B cell (primary cell): ENCODE measurements around the gene TTC28. TPM values are rescaled to one million over a fixed set of nuclear protein-coding genes. Genes with fewer than 3 reads are reported as not detected.

ENCODE experiments used
- ATAC-seq: fragments of 200-7000 bp; cut with Tn5 transposase; one replicate; pipeline ENCODE4 v1.10.0; 2021; ENCODE audit warnings: low read depth, mild to moderate bottlenecking, moderate number of reproducible peaks, moderate library complexity
- CTCF ChIA-PET: fragments of 350-600 bp; sonication (Branson Sonifier 250); formaldehyde crosslinking; loops from one replicate; lab custom pipeline; 2021; ENCODE audit warnings: antibody characterized with exemption, inconsistent platforms; lab: Charles Lee
- POLR2A ChIA-PET: fragments of 350-600 bp; sonication (Branson Sonifier 250); formaldehyde crosslinking; loops from one replicate; lab custom pipeline; 2021; ENCODE audit warnings: antibody characterized with exemption; lab: Charles Lee
- DNase-seq: peaks from one replicate; pipeline ENCODE4 v3.0.0; 2013
- H2AFZ ChIP-seq: 2 replicates; pipeline ENCODE4 v1.6.1; 2012; ENCODE audit warnings: mild to moderate bottlenecking, low read depth, low read length; ENCODE audit not compliant: insufficient read depth, poor library complexity, severe bottlenecking
- H3K27ac ChIP-seq, 2 donors: 1 replicate in 1 of 2; 2 replicates in 1 of 2; pipeline ENCODE4 v1.5.1; 2012 to 2013; ENCODE audit warnings: low read length in 2 of 2, mild to moderate bottlenecking in 2 of 2, moderate library complexity in 1 of 2
- H3K27me3 ChIP-seq, 4 experiments: fragments of 200-600 bp in 1 of 4; sonication (generic) in 1 of 4; replicated peaks in 1 of 4; 1 replicate in 2 of 4; 2 replicates in 2 of 4; pipeline versions ENCODE4 v1.6.1 to v1.7.0; 2013 to 2016; ENCODE audit warnings: low read length in 3 of 4, mild to moderate bottlenecking in 2 of 4, mixed read lengths in 1 of 4, moderate library complexity in 1 of 4; ENCODE audit not compliant: insufficient read depth in 4 of 4, control insufficient read depth in 3 of 4; ENCODE audit errors: control extremely low read depth in 1 of 4
- H3K36me3 ChIP-seq, 2 experiments: replicated peaks in 1 of 2; 1 replicate in 1 of 2; 2 replicates in 1 of 2; pipeline versions ENCODE4 v1.6.1 to v1.7.1; 2013; ENCODE audit warnings: low read length in 1 of 2; ENCODE audit not compliant: insufficient read depth in 2 of 2, control insufficient read depth in 1 of 2; ENCODE audit errors: control extremely low read depth in 1 of 2, extremely low read depth in 1 of 2
- H3K4me1 ChIP-seq, 2 donors: fragments of 200-600 bp in 1 of 2; sonication (generic) in 1 of 2; 1 replicate in 1 of 2; 2 replicates in 1 of 2; pipeline versions ENCODE4 v1.5.1 to v1.6.1; 2013 to 2017; ENCODE audit warnings: low read length in 2 of 2; ENCODE audit not compliant: control insufficient read depth in 2 of 2, insufficient read depth in 2 of 2
- H3K4me2 ChIP-seq: replicated peaks from 2 replicates; pipeline ENCODE3; 2012; ENCODE audit warnings: mild to moderate bottlenecking, low read depth, low read length; ENCODE audit not compliant: poor library complexity, severe bottlenecking
- H3K4me3 ChIP-seq, 5 experiments: fragments of 200-600 bp in 1 of 5; sonication (generic) in 1 of 5; 1 replicate in 3 of 5; 2 replicates in 2 of 5; pipeline versions ENCODE4 v1.5.1 to v1.7.0; 2011 to 2016; ENCODE audit warnings: low read length in 4 of 5, mild to moderate bottlenecking in 4 of 5, low read depth in 2 of 5, control low read depth in 1 of 5, moderate library complexity in 1 of 5; ENCODE audit not compliant: insufficient read depth in 1 of 5; ENCODE audit errors: control extremely low read depth in 1 of 5, extremely low read depth in 1 of 5
- H3K79me2 ChIP-seq: fragments of 200-600 bp; sonication (generic); one replicate; pipeline ENCODE4 v1.6.0; 2016; ENCODE audit warnings: low read length; ENCODE audit not compliant: control insufficient read depth, insufficient read depth
- H3K9ac ChIP-seq: fragments of 200-600 bp; sonication (generic); 2 replicates; pipeline ENCODE4 v1.6.1; 2017; ENCODE audit warnings: mild to moderate bottlenecking, low read length, moderate library complexity
- H3K9me3 ChIP-seq, 3 donors: one replicate each; pipeline versions ENCODE4 v1.6.1 to v1.7.1; 2013; ENCODE audit warnings: low read length in 2 of 3; ENCODE audit not compliant: control insufficient read depth in 2 of 3, insufficient read depth in 1 of 3; ENCODE audit errors: control extremely low read depth in 1 of 3
- H4K20me1 ChIP-seq: 2 replicates; pipeline ENCODE4 v1.6.0; 2012; ENCODE audit warnings: mild to moderate bottlenecking, low read length; ENCODE audit not compliant: insufficient read depth, control insufficient read depth, poor library complexity, severe bottlenecking
- H3K27ac Mint-ChIP-seq: one replicate; pipeline ENCODE4 v1.8.0; 2021; ENCODE audit warnings: mixed read lengths
- H3K27me3 Mint-ChIP-seq: one replicate; pipeline ENCODE4 v1.8.0; 2021; ENCODE audit warnings: mixed read lengths
- H3K4me1 Mint-ChIP-seq: one replicate; pipeline ENCODE4 v1.8.0; 2021; ENCODE audit warnings: mixed read lengths
- H3K4me3 Mint-ChIP-seq: one replicate; pipeline ENCODE4 v1.8.0; 2021; ENCODE audit warnings: mixed read lengths
- H3K9me3 Mint-ChIP-seq: one replicate; pipeline ENCODE4 v1.8.0; 2022; ENCODE audit warnings: mixed read lengths; ENCODE audit not compliant: insufficient read depth
- CTCF ChIP-seq: fragments of 200-600 bp; IDR thresholded peaks from one replicate; pipeline ENCODE4 v1.8.0; 2022; ENCODE audit warnings: antibody characterized with exemption, mild to moderate bottlenecking
- EZH2 ChIP-seq: IDR thresholded peaks from 2 replicates; pipeline ENCODE4 v1.6.1; 2012; ENCODE audit warnings: borderline replicate concordance, low read depth, mild to moderate bottlenecking, moderate library complexity, low read length; ENCODE audit not compliant: insufficient read depth, poor library complexity, severe bottlenecking
- WGBS: methylation state at CpG from one replicate; pipeline ENCODE4 v1.1.5; 2013; ENCODE audit warnings: missing lambda C conversion rate; ENCODE audit not compliant: insufficient coverage; 5-methylcytosine and 5-hydroxymethylcytosine counted together
- intact Hi-C: fragments of 100-400 bp; cut with micrococcal nuclease; formaldehyde crosslinking; loops from one replicate; pipeline ENCODE4 v1.10.0; 2022
- polyA plus RNA-seq: library from polyadenylated mRNA; depleted of rRNA; stranded (reverse); fragments of >200 nt; gene quantifications from 2 replicates; pipeline ENCODE4 v1.2.3, GENCODE V29; 2012
- total RNA-seq, 2 donors: library from RNA; stranded (reverse); fragments of 120-200 nt in 1 of 2; gene quantifications; 1 replicate in 1 of 2; 2 replicates in 1 of 2; pipeline versions ENCODE4 v1.2.3 to v1.2.4, GENCODE V29; 2013 to 2022

Gene TTC28
- total and polyA plus RNA-seq, 2 donors (not counting 1 experiment from before 2014, with no cell fraction given), result 4.5 to 7.3 TPM

- Histone ChIP-seq H3K36me3 (no peaks in the 10 kb centered on the region), H3K9me3 (peaks cover 0 to 4% (median 0%) of the 10 kb centered on the region in 3 donors), H2AFZ (no peak overlapping the region), H3K27me3 (no peaks in the 10 kb centered on the region), H3K4me3 (no peak overlapping the region), H3K27ac (no peak overlapping the region), H4K20me1 (no peaks in the 10 kb centered on the region), H3K9ac (no peak overlapping the region), H3K4me1 (no peaks in the 10 kb centered on the region), H3K79me2 (no peaks in the 10 kb centered on the region), H3K4me2 (no peak overlapping the region)
- H3K4me3 Mint-ChIP-seq, result no peak overlapping the region
- TF ChIP-seq CTCF (no peak), EZH2 (no peak)
- DNase-seq, result no peak
- ATAC-seq, result no peak
- peaks cover 9% of the 10 kb centered on the region for H3K9me3 Mint-ChIP-seq
- intact Hi-C loops, result no loop called here
- no peak overlapping the region for H3K27ac Mint-ChIP-seq
- H3K4me1 Mint-ChIP-seq, result no peaks in the 10 kb centered on the region
- 94% methylated on average over 15 of the region's 15 CpGs for WGBS
- CTCF ChIA-PET, result no interaction called here
- POLR2A ChIA-PET, result no interaction called here
- H3K27me3 Mint-ChIP-seq, result peaks cover 9% of the 10 kb centered on the region
These were observed 174.1 kb downstream of the TTC28 start for GRCh38 chr22:28505416-28506149.

GRCh38 chr22:28500006-28500405 is 179.6 kb downstream of the TTC28 start:
- no peaks in the 10 kb centered on the region for H3K79me2 ChIP-seq
- ATAC-seq (no peak), DNase-seq (no peak)
- H3K27ac Mint-ChIP-seq, result no peak overlapping the region
- H3K4me1 ChIP-seq, result no peaks in the 10 kb centered on the region
- no peak overlapping the region for H3K4me3 ChIP-seq
- no peaks in the 10 kb centered on the region for H3K4me1 Mint-ChIP-seq
- no CpG with 5 or more reads among the region's 1 CpG for WGBS
- H3K9ac ChIP-seq, result no peak overlapping the region
- no peak overlapping the region for H2AFZ ChIP-seq
- ChIA-PET POLR2A (no interaction called here), CTCF (no interaction called here)
- H3K4me3 Mint-ChIP-seq, result no peak overlapping the region
- no peaks in the 10 kb centered on the region for H3K36me3 ChIP-seq
- intact Hi-C loops, result no loop called here
- no peaks in the 10 kb centered on the region for H3K9me3 ChIP-seq
- no peak overlapping the region for H3K4me2 ChIP-seq
- H3K27me3 Mint-ChIP-seq, result peaks cover 24% of the 10 kb centered on the region
- no peak overlapping the region for H3K27ac ChIP-seq
- TF ChIP-seq CTCF (no peak), EZH2 (no peak)
- H4K20me1 ChIP-seq, result no peaks in the 10 kb centered on the region
- no peaks in the 10 kb centered on the region for H3K9me3 Mint-ChIP-seq
- no peaks in the 10 kb centered on the region for H3K27me3 ChIP-seq
